DND-41 (cell line): ENCODE measurements around the gene IFRD1.

Experiments used
- ATAC-seq: fragments of 200-7000 bp; cut with Tn5 transposase; 3 replicates; pipeline ENCODE4 v1.9.1; 2021; ENCODE audit warnings: low read depth; ENCODE audit not compliant: insufficient read depth
- DNase-seq: peaks from one replicate; pipeline ENCODE4 v3.0.0-alpha.2; 2020
- H2AFZ ChIP-seq: 2 replicates; pipeline ENCODE4 v1.6.0; 2012; ENCODE audit warnings: low read depth, low read length
- H3K27ac ChIP-seq: 2 replicates; pipeline ENCODE4 v1.5.1; 2012; ENCODE audit warnings: low read length, inconsistent platforms
- H3K27me3 ChIP-seq: fragments of 200-600 bp; sonication (generic); 2 replicates; pipeline ENCODE4 v1.6.0; 2012; ENCODE audit warnings: low read length, mild to moderate bottlenecking, inconsistent platforms; ENCODE audit not compliant: insufficient read depth, poor library complexity
- H3K36me3 ChIP-seq: 2 replicates; pipeline ENCODE4 v1.5.1; 2012; ENCODE audit warnings: low read length, inconsistent platforms; ENCODE audit not compliant: insufficient read depth
- H3K4me1 ChIP-seq: 2 replicates; pipeline ENCODE4 v1.5.1; 2012; ENCODE audit warnings: mild to moderate bottlenecking, low read length; ENCODE audit not compliant: insufficient read depth
- H3K4me2 ChIP-seq: 2 replicates; pipeline ENCODE4 v1.6.0; 2012; ENCODE audit warnings: mild to moderate bottlenecking, moderate library complexity, low read length, inconsistent platforms; ENCODE audit not compliant: insufficient read depth
- H3K4me3 ChIP-seq, 2 experiments: fragments of 200-600 bp in 1 of 2; shearing (Covaris generic) in 1 of 2; 2 replicates each; pipeline ENCODE4 v1.5.1; 2012 to 2016; ENCODE audit warnings: inconsistent platforms in 2 of 2, low read length in 2 of 2, mild to moderate bottlenecking in 2 of 2, low read depth in 1 of 2, moderate library complexity in 1 of 2
- H3K79me2 ChIP-seq: 2 replicates; pipeline ENCODE4 v1.6.0; 2012; ENCODE audit warnings: low read length, inconsistent platforms; ENCODE audit not compliant: insufficient read depth
- H3K9ac ChIP-seq: 2 replicates; pipeline ENCODE4 v1.6.0; 2012; ENCODE audit warnings: low read depth, mild to moderate bottlenecking, inconsistent platforms, low read length, moderate library complexity
- H3K9me3 ChIP-seq: 2 replicates; pipeline ENCODE4 v1.5.1; 2012; ENCODE audit warnings: low read length, moderate library complexity, mild to moderate bottlenecking, inconsistent platforms; ENCODE audit not compliant: insufficient read depth, severe bottlenecking
- H4K20me1 ChIP-seq: 2 replicates; pipeline ENCODE4 v1.6.0; 2012; ENCODE audit warnings: low read length; ENCODE audit not compliant: insufficient read depth
- EZH2 ChIP-seq: IDR thresholded peaks from 3 replicates; pipeline ENCODE4 v1.6.1; 2012; ENCODE audit warnings: borderline replicate concordance, low read depth, mild to moderate bottlenecking, moderate library complexity, low read length, inconsistent platforms; ENCODE audit not compliant: severe bottlenecking
- TF ChIP-seq, protein P1 (sequence below): IDR thresholded peaks from 2 replicates; pipeline ENCODE4 v1.5.1; 2012; ENCODE audit warnings: borderline replicate concordance, low read length, moderate library complexity, mild to moderate bottlenecking; ENCODE audit not compliant: poor library complexity, severe bottlenecking; ENCODE audit errors: extremely low read depth

Gene IFRD1

DNA sequence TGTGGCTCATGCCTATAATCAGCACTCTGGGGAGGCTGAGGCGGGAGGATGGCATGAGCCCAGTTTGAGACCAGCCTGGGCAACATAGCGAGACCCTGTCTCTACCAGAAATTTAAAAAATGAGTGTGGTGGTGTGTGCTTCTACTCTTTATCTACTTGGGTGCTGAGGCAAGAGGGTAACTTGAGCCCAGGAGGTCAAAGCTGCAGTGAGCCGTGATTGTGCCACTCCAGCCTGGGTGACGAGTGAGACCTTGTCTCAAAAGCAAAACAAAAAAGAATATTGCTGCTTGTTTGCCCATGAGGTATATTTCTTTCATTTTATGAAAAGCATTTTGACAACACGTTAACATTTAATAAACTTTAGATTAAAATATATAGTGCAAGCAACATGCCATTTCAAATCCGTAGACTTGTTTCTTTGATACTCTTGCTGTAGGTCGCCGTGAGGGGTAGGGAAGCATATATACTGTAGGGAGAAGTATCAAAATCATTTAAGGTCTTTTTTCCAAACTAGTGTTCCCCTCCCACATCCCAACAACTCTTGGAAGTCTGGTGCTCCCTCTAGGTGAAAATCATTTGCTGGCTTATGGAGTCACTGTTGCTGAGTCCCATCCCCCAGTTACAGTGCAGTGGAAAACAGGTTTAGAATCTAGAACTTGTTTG lies 26.3 kb downstream of the IFRD1 start:
- H3K27me3 ChIP-seq = no peaks in the 10 kb centered on the region
- no peak overlapping the region for H2AFZ ChIP-seq
- no peak overlapping the region for H3K9ac ChIP-seq
- no peaks in the 10 kb centered on the region for H4K20me1 ChIP-seq
- ATAC-seq (no peak), DNase-seq (no peak)
- no peaks in the 10 kb centered on the region for H3K9me3 ChIP-seq
- H3K4me3 ChIP-seq = no peak overlapping the region
- H3K4me2 ChIP-seq = no peak overlapping the region
- TF ChIP-seq EZH2 = no peak
- TF ChIP-seq, protein P1, sequence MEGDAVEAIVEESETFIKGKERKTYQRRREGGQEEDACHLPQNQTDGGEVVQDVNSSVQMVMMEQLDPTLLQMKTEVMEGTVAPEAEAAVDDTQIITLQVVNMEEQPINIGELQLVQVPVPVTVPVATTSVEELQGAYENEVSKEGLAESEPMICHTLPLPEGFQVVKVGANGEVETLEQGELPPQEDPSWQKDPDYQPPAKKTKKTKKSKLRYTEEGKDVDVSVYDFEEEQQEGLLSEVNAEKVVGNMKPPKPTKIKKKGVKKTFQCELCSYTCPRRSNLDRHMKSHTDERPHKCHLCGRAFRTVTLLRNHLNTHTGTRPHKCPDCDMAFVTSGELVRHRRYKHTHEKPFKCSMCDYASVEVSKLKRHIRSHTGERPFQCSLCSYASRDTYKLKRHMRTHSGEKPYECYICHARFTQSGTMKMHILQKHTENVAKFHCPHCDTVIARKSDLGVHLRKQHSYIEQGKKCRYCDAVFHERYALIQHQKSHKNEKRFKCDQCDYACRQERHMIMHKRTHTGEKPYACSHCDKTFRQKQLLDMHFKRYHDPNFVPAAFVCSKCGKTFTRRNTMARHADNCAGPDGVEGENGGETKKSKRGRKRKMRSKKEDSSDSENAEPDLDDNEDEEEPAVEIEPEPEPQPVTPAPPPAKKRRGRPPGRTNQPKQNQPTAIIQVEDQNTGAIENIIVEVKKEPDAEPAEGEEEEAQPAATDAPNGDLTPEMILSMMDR = no peak
- H3K79me2 ChIP-seq = 0 out of 2 replicates have a peak, but pooled peaks cover 3% of the 10 kb centered on the region
- no peaks in the 10 kb centered on the region for H3K4me1 ChIP-seq
- H3K36me3 ChIP-seq = peaks cover 56% of the 10 kb centered on the region
- no peak overlapping the region for H3K27ac ChIP-seq

DNA sequence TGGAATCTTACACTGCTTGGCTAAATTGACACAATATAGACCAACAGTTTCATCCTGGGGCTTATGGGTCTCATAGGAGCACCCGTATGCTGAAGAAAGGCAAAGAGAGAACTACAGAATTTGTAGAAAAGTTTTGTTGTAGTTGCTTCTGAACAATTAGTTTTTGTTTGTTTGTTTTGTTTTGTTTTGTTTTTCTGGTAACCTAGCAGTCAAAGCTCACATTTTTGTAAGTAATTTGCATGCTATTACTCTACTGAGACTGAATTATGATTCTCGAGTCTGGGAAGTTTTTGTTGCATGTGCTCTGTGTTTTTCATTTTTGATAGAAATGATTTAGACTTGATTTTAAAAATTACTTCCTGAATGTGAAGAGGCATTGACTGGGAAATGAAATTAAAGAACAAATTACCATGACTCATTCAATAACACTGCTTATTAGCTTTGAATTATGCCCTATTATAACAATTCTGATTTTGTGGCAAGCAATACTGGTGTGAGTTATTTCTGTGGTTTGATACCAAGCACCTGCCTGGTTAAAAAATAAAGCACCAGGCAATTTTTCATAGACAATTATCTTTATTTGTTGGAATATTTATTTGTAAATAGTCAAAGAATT lies 31.0 kb downstream of the IFRD1 start:
- Histone ChIP-seq H3K4me3 (no peak overlapping the region), H3K4me1 (no peaks in the 10 kb centered on the region), H3K36me3 (peaks cover 18% of the 10 kb centered on the region; the same call in 1 of the 2 replicates), H3K4me2 (no peak overlapping the region), H3K9me3 (no peaks in the 10 kb centered on the region), H2AFZ (no peak overlapping the region), H3K79me2 (no peaks in the 10 kb centered on the region), H3K27ac (no peak overlapping the region), H3K27me3 (no peaks in the 10 kb centered on the region), H3K9ac (no peak overlapping the region), H4K20me1 (no peaks in the 10 kb centered on the region)
- TF ChIP-seq, protein P1 = no peak
- no peak for TF ChIP-seq EZH2
- DNase-seq = no peak
- no peak for ATAC-seq

DNA sequence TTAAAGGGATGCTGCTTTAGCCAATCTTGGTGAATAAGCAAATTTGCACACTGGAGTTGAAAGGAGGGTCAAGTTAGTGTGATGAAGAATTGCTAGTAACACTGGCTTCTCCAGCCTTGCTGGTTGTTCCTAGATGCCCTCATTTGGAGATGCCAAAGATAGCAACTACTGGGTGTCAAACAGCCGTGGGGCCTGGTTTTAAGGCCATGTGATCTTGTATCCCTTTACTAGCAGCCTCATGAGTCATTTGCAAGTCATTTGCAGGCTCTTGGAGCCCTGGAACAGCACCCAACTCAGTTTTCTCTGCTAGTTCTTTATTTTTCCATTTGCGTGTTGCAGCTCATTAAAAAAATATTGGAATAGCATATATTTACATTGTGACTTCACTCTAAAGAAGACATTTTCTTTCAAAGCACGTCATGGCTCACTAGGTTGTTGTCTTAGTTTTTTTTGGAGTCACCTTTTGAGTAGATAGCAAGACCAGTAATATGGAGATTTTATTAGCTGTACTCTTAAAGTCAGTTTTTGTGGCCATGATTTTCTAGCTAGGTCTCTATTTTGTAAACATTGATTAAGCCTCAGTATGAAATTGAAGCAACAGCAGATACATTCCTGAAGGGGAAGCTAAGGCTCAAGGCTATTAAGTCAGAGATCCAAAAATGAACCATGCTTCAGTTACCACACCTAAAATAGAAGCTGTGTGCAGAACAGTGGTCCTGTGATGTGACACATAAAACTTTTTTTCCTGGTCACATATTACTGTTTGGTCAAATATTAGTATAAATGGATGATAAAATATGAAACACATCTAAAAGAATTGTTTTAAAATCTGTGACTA lies 31.8 kb downstream of the IFRD1 start:
- Histone ChIP-seq H4K20me1 (no peaks in the 10 kb centered on the region), H3K36me3 (peaks cover 10% of the 10 kb centered on the region), H3K4me2 (no peak overlapping the region), H3K79me2 (no peaks in the 10 kb centered on the region), H3K4me3 (no peak overlapping the region), H3K27me3 (no peaks in the 10 kb centered on the region), H3K27ac (no peak overlapping the region), H2AFZ (no peak overlapping the region), H3K9ac (no peak overlapping the region), H3K9me3 (no peaks in the 10 kb centered on the region), H3K4me1 (no peaks in the 10 kb centered on the region)
- DNase-seq (no peak), ATAC-seq (no peak)
- TF ChIP-seq EZH2 = no peak
- TF ChIP-seq, protein P1 = no peak
